ENCODE measurements around the gene PPP1R12B.

DNA sequence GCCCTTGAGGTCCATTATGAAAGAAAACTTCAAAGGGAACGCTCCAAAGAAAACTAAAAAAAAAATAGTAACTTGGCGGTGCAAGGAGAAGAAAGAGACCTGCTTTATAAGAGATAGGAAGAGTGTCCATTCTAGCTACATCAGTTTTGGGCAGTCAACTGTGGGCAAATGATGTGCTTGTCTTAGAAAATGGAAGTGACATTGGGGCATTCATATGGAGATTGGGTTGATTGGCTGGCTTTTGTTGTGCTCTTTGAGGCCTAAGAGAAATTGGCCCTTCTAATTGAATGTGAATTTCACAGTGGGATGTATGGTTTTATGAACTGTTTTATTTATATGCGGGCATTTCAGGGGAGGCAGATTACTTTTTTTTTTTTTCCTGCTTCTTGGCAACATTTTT, 13.2 kb downstream of the PPP1R12B start:
- TF ChIP-seq EZH2 (IDR thresholded peaks at IDR 0.05; ENCODE audit: low read depth, unreplicated experiment) (no peak), JUNB (IDR thresholded peaks at IDR 0.05; ENCODE audit: unreplicated experiment) (no peak), POLR2AphosphoS5 (IDR thresholded peaks at IDR 0.05; ENCODE audit: low read depth) (no peak), ZNF114 (CRISPR knock-in tag; IDR thresholded peaks at IDR 0.05) (no peak), EZH2phosphoT487 (IDR thresholded peaks at IDR 0.05; ENCODE audit: unreplicated experiment) (no peak), CREB1 (CRISPR knock-in tag; IDR thresholded peaks at IDR 0.05; ENCODE audit: low read depth) (no peak)
- TF ChIP-seq, protein P1, sequence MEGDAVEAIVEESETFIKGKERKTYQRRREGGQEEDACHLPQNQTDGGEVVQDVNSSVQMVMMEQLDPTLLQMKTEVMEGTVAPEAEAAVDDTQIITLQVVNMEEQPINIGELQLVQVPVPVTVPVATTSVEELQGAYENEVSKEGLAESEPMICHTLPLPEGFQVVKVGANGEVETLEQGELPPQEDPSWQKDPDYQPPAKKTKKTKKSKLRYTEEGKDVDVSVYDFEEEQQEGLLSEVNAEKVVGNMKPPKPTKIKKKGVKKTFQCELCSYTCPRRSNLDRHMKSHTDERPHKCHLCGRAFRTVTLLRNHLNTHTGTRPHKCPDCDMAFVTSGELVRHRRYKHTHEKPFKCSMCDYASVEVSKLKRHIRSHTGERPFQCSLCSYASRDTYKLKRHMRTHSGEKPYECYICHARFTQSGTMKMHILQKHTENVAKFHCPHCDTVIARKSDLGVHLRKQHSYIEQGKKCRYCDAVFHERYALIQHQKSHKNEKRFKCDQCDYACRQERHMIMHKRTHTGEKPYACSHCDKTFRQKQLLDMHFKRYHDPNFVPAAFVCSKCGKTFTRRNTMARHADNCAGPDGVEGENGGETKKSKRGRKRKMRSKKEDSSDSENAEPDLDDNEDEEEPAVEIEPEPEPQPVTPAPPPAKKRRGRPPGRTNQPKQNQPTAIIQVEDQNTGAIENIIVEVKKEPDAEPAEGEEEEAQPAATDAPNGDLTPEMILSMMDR (conservative IDR thresholded peaks at IDR 0.05; ENCODE audit: low read depth in 2 of 2), result no peak
- TF ChIP-seq, protein P2, sequence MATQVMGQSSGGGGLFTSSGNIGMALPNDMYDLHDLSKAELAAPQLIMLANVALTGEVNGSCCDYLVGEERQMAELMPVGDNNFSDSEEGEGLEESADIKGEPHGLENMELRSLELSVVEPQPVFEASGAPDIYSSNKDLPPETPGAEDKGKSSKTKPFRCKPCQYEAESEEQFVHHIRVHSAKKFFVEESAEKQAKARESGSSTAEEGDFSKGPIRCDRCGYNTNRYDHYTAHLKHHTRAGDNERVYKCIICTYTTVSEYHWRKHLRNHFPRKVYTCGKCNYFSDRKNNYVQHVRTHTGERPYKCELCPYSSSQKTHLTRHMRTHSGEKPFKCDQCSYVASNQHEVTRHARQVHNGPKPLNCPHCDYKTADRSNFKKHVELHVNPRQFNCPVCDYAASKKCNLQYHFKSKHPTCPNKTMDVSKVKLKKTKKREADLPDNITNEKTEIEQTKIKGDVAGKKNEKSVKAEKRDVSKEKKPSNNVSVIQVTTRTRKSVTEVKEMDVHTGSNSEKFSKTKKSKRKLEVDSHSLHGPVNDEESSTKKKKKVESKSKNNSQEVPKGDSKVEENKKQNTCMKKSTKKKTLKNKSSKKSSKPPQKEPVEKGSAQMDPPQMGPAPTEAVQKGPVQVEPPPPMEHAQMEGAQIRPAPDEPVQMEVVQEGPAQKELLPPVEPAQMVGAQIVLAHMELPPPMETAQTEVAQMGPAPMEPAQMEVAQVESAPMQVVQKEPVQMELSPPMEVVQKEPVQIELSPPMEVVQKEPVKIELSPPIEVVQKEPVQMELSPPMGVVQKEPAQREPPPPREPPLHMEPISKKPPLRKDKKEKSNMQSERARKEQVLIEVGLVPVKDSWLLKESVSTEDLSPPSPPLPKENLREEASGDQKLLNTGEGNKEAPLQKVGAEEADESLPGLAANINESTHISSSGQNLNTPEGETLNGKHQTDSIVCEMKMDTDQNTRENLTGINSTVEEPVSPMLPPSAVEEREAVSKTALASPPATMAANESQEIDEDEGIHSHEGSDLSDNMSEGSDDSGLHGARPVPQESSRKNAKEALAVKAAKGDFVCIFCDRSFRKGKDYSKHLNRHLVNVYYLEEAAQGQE (IDR thresholded peaks at IDR 0.05; ENCODE audit: unreplicated experiment), result no peak
